ENCODE results near the gene RGS2.

RGS2 gene

DNA sequence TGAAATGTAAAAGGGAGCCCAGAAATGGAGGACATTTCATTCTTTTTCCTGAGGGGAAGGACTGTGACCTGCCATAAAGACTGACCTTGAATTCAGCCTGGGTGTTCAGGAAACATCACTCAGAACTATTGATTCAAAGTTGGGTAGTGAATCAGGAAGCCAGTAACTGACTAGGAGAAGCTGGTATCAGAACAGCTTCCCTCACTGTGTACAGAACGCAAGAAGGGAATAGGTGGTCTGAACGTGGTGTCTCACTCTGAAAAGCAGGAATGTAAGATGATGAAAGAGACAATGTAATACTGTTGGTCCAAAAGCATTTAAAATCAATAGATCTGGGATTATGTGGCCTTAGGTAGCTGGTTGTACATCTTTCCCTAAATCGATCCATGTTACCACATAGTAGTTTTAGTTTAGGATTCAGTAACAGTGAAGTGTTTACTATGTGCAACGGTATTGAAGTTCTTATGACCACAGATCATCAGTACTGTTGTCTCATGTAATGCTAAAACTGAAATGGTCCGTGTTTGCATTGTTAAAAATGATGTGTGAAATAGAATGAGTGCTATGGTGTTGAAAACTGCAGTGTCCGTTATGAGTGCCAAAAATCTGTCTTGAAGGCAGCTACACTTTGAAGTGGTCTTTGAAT lies 2.9 kb downstream of the RGS2 start:
- Histone ChIP-seq H3K9ac (ENCODE audit: low read length) (no peak overlapping the region), H3K4me1 (ENCODE audit: control insufficient read depth, low read depth, low read length) (peaks cover 9% of the 10 kb centered on the region), H3K36me3 (ENCODE audit: control insufficient read depth, low read depth, low read length) (peaks cover 11% of the 10 kb centered on the region), H3K27me3 (ENCODE audit: control insufficient read depth, insufficient read depth, low read length) (peaks cover 24% of the 10 kb centered on the region), H3K27ac (ENCODE audit: low read length) (no peak overlapping the region), H3K9me3 (ENCODE audit: control insufficient read depth, low read depth, low read length) (no peaks in the 10 kb centered on the region), H3K4me3 (ENCODE audit: low read length) (no peak overlapping the region)

DNA sequence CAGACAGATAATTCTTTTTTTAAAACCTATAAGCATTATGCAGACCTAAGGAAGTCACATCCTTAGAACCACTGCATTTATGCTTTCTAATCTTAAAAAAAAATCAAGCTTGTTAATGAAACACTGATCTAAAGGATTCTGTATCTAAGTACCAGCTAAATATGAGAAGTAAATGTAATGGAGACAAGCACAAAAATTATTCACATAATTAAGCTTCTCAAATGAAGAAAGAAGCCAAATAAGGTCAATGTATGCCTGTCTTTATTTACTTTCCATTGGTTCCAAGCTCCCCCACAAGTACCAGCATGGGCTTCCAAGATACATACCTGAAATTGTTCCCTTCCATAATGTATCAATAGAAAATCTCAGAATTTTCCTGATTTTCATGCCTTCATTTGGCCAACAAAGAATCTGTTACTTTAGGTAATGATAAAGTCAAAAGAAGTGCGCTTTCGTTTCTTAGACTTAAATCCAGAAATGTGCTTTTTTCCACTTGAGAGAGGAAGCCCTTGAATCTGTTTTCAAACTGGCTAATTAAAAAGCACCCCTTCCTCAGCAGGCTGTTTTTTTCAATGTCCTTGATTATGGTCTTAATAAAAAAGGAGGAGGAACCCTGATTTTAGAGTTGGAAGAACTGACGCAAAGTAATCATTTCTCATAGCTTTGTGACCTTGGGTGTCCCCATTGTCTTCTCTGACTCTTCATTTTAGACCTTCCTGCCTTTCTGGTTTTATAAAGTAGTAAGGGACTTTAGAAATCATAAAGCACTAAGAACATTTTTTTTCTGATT lies 3.8 kb downstream of the RGS2 start:
- no peaks in the 10 kb centered on the region for H3K9me3 ChIP-seq (ENCODE audit: control insufficient read depth, low read depth, low read length)
- H3K4me3 ChIP-seq (ENCODE audit: low read length) = no peak overlapping the region
- no peak overlapping the region for H3K9ac ChIP-seq (ENCODE audit: low read length)
- H3K27me3 ChIP-seq (ENCODE audit: control insufficient read depth, insufficient read depth, low read length) = peaks cover 15% of the 10 kb centered on the region
- no peak overlapping the region for H3K27ac ChIP-seq (ENCODE audit: low read length)
- peaks cover 9% of the 10 kb centered on the region for H3K4me1 ChIP-seq (ENCODE audit: control insufficient read depth, low read depth, low read length)
- H3K36me3 ChIP-seq (ENCODE audit: control insufficient read depth, low read depth, low read length) = peaks cover 11% of the 10 kb centered on the region

DNA sequence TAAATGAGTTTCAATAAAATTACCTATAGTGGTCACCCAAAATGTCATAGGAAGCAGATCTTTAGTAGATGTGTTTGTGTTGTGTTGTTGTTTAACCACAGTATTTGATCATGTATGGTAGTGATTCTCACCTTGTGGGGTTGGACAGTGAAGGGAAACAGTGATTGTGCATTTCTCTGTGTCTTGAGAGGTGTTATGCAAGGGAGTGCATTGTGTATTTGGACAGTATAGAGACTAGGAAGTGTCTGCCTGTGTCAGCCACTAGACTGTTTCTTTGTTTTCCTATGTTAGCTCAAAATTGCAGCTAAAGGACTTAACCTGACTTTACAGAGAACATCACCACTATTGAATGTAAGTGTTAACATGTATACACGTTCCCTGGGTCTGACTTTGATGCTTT lies 6.0 kb downstream of the RGS2 start:
- Histone ChIP-seq H3K9ac (ENCODE audit: low read length) (no peak overlapping the region), H3K36me3 (ENCODE audit: control insufficient read depth, low read depth, low read length) (peaks cover 11% of the 10 kb centered on the region), H3K9me3 (ENCODE audit: control insufficient read depth, low read depth, low read length) (no peaks in the 10 kb centered on the region), H3K4me1 (ENCODE audit: control insufficient read depth, low read depth, low read length) (peaks cover 5% of the 10 kb centered on the region), H3K4me3 (ENCODE audit: low read length) (no peak overlapping the region), H3K27ac (ENCODE audit: low read length) (no peak overlapping the region), H3K27me3 (ENCODE audit: control insufficient read depth, insufficient read depth, low read length) (peaks cover 1% of the 10 kb centered on the region)

DNA sequence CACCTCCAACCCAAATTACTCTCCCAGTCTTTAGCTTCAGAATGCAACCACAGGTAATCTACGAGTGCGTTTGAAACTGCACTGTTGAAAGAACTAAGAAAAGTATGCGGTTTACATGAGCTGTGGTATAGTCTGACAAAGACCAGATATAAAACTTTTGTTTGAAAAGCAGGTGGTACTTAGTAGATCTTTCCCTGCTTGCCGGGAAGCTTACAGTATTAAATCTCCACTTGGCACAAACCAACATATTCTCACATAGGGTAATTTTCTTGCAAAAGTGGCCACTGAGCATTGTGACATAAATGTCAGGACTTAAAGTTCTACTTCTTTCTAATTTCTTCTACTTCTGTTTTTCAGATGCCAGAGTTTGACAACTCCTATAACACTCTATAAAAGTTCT lies 8.4 kb downstream of the RGS2 start:
- no peak overlapping the region for H3K27ac ChIP-seq (ENCODE audit: low read length)
- H3K9me3 ChIP-seq (ENCODE audit: control insufficient read depth, low read depth, low read length) = no peaks in the 10 kb centered on the region
- no peaks in the 10 kb centered on the region for H3K36me3 ChIP-seq (ENCODE audit: control insufficient read depth, low read depth, low read length)
- no peaks in the 10 kb centered on the region for H3K27me3 ChIP-seq (ENCODE audit: control insufficient read depth, insufficient read depth, low read length)
- H3K4me1 ChIP-seq (ENCODE audit: control insufficient read depth, low read depth, low read length) = no peaks in the 10 kb centered on the region
- H3K4me3 ChIP-seq (ENCODE audit: low read length) = no peak overlapping the region
- no peak overlapping the region for H3K9ac ChIP-seq (ENCODE audit: low read length)

DNA sequence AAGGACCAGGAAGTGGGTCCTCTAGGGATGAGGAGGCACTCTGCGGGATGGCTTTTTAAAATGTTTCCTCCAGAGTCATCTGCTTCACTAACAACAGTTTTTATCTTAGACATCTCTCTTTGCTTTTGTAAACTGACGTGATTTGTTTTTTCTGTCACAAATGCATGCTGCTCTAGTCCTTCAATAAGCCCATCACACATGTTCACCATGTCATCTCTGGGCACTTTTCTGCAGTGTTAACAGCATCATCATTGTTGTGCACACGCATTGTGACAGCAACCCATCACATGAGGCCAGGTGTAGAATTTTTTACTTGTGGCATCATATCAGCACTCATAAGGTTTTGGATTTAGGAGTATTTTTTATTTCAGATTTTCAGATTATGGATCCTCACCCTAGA lies 12.5 kb downstream of the RGS2 start:
- Histone ChIP-seq H3K4me1 (ENCODE audit: control insufficient read depth, low read depth, low read length) (peaks cover 5% of the 10 kb centered on the region), H3K36me3 (ENCODE audit: control insufficient read depth, low read depth, low read length) (no peaks in the 10 kb centered on the region), H3K27ac (ENCODE audit: low read length) (no peak overlapping the region), H3K9ac (ENCODE audit: low read length) (no peak overlapping the region), H3K27me3 (ENCODE audit: control insufficient read depth, insufficient read depth, low read length) (no peaks in the 10 kb centered on the region), H3K9me3 (ENCODE audit: control insufficient read depth, low read depth, low read length) (no peaks in the 10 kb centered on the region), H3K4me3 (ENCODE audit: low read length) (no peak overlapping the region)

DNA sequence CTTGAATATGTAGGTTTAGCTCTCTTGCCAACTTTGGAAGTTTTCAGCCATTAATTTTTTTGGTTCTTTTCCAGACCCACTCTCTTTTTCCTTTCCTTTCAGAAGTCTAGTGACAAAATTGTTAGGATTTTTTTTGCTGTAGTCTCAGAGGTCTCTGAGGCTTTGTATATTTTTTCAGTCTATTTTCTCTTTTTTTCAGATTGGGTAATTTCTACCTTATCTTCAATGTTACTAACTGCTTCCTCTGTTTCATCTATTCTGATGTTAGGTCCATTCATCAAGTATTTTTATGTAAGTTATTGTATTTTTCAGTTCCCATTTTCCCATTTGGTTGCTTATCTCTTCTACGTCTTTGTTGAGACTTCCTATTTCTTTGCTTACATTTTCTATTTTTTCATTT lies 15.7 kb downstream of the RGS2 start:
- Histone ChIP-seq H3K27me3 (ENCODE audit: control insufficient read depth, insufficient read depth, low read length) (no peaks in the 10 kb centered on the region), H3K4me3 (ENCODE audit: low read length) (no peak overlapping the region), H3K36me3 (ENCODE audit: control insufficient read depth, low read depth, low read length) (no peaks in the 10 kb centered on the region), H3K9ac (ENCODE audit: low read length) (no peak overlapping the region), H3K4me1 (ENCODE audit: control insufficient read depth, low read depth, low read length) (peaks cover 14% of the 10 kb centered on the region), H3K9me3 (ENCODE audit: control insufficient read depth, low read depth, low read length) (no peaks in the 10 kb centered on the region), H3K27ac (ENCODE audit: low read length) (no peak overlapping the region)

DNA sequence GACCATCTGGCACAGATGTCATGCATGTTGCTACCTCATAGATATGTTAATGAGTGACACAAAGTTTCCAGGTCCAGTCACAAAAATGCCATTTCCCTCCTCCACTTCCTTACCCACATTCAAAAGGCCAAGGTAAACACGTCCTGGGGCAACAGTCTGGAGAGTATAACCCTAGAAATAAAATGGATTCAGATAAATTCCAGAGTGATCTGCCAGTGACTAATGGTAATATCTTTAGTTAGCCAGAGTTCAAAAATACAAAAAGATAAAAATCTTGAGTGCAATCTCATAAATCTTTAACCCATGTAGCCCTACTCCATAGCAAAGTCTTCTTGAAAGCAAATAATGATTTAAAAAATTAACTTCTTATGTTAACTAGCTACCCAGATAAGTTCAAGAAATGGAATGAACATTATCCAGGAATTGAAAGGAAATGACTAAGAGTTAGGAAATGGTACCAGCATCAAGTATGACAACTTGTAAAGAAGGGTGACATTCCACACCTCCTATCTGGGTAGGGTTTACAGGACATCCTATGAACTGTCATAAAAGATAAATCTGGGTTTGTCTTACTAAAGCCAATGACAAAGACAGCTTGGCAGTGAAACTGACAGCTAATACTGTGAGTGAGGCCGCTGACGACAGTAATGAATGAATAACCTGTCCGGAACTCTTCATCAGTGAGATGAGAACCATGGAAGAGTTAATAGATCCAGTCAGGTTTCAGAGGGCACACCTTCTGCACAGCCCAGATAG lies 18.1 kb downstream of the RGS2 start:
- Histone ChIP-seq H3K9ac (ENCODE audit: low read length) (no peak overlapping the region), H3K4me1 (ENCODE audit: control insufficient read depth, low read depth, low read length) (peaks cover 24% of the 10 kb centered on the region), H3K27me3 (ENCODE audit: control insufficient read depth, insufficient read depth, low read length) (no peaks in the 10 kb centered on the region), H3K36me3 (ENCODE audit: control insufficient read depth, low read depth, low read length) (no peaks in the 10 kb centered on the region), H3K9me3 (ENCODE audit: control insufficient read depth, low read depth, low read length) (no peaks in the 10 kb centered on the region), H3K4me3 (ENCODE audit: low read length) (no peak overlapping the region), H3K27ac (ENCODE audit: low read length) (no peak overlapping the region)

DNA sequence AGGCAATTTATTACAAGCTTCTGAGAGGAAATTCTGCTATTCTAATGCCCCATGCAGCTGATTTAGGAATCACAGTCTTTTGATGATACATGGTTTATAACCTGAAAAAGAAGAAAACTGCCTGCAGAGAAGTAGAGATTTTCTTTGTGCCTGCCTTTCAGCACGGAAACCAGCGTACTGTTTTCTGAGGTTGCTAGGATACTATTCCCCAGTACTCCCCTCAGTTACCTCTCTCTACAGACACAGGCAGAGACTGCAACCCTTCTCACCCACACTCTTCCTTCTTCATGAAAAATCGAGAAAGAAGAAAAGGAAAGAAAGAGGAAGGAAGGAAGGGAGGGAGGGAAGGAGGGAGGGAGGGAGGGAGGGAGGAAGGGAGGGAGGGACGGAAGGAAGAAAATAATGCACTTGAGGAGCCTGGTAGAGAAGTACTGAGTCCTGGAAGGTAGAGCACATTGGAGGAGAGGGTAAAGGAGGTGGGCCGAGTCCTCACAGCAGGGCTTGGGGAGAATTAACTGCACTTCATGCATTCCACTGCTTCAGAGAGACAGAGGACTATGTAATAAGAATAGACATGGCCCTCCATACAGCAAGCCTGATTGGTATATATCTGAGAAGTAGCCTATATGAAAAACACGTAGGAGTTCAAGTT lies 21.9 kb downstream of the RGS2 start:
- Histone ChIP-seq H3K4me3 (ENCODE audit: low read length) (no peak overlapping the region), H3K36me3 (ENCODE audit: control insufficient read depth, low read depth, low read length) (no peaks in the 10 kb centered on the region), H3K4me1 (ENCODE audit: control insufficient read depth, low read depth, low read length) (peaks cover 24% of the 10 kb centered on the region), H3K9ac (ENCODE audit: low read length) (no peak overlapping the region), H3K27me3 (ENCODE audit: control insufficient read depth, insufficient read depth, low read length) (no peaks in the 10 kb centered on the region), H3K27ac (ENCODE audit: low read length) (no peak overlapping the region), H3K9me3 (ENCODE audit: control insufficient read depth, low read depth, low read length) (no peaks in the 10 kb centered on the region)

DNA sequence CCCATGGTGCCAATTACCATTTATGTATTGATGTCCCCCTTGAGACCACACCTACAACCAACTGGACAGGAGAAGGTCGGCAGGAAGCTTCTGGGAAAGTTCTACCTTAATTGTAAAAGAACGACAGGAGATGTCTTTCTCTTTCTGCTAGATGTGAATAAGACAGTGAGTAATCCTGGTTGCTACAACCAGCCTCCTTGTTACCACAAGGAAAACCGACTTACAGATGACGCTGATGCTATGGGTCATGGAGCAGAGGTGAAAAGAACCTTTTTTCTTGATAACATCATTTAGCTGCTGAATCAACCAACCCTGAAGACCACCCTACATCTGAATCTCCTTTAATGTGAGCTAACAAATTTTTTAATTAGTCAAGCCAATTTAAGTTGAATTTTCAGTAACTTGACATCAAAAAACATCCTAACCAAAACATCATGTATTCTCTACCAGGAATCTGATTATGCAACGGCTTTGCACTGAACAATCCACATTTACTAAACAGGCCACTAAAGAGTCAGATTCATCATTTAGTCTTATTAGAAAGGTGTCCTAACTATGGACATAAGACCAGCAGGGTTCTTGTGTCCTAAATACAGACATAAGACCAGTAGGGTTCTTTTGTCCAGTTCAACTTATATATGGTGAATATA lies 23.0 kb downstream of the RGS2 start:
- no peak overlapping the region for H3K4me3 ChIP-seq (ENCODE audit: low read length)
- H3K4me1 ChIP-seq (ENCODE audit: control insufficient read depth, low read depth, low read length) = peaks cover 14% of the 10 kb centered on the region
- no peaks in the 10 kb centered on the region for H3K9me3 ChIP-seq (ENCODE audit: control insufficient read depth, low read depth, low read length)
- no peak overlapping the region for H3K27ac ChIP-seq (ENCODE audit: low read length)
- H3K27me3 ChIP-seq (ENCODE audit: control insufficient read depth, insufficient read depth, low read length) = no peaks in the 10 kb centered on the region
- no peaks in the 10 kb centered on the region for H3K36me3 ChIP-seq (ENCODE audit: control insufficient read depth, low read depth, low read length)
- H3K9ac ChIP-seq (ENCODE audit: low read length) = no peak overlapping the region

DNA sequence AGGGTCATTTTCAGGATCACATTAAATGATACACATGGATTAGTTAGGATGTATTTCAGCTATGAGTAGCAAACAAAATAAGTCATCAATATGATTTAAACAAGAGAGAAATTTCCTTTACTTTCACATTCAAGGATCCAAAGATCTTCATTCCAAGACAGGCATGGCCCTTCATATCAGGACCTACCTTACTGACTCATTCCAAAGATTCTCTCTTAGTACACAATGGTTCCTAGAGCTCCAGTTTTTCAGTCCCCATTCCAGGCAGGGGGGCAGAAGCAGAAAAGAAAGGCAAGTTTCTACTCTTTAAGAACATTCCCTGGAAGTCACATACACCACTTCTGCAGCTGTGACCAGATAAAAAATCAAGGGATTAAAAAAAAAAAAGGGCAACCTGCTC lies 23.7 kb downstream of the RGS2 start:
- H3K4me1 ChIP-seq (ENCODE audit: control insufficient read depth, low read depth, low read length) = peaks cover 10% of the 10 kb centered on the region
- H3K27me3 ChIP-seq (ENCODE audit: control insufficient read depth, insufficient read depth, low read length) = no peaks in the 10 kb centered on the region
- H3K27ac ChIP-seq (ENCODE audit: low read length) = no peak overlapping the region
- no peak overlapping the region for H3K4me3 ChIP-seq (ENCODE audit: low read length)
- H3K36me3 ChIP-seq (ENCODE audit: control insufficient read depth, low read depth, low read length) = no peaks in the 10 kb centered on the region
- H3K9me3 ChIP-seq (ENCODE audit: control insufficient read depth, low read depth, low read length) = no peaks in the 10 kb centered on the region
- H3K9ac ChIP-seq (ENCODE audit: low read length) = no peak overlapping the region

DNA sequence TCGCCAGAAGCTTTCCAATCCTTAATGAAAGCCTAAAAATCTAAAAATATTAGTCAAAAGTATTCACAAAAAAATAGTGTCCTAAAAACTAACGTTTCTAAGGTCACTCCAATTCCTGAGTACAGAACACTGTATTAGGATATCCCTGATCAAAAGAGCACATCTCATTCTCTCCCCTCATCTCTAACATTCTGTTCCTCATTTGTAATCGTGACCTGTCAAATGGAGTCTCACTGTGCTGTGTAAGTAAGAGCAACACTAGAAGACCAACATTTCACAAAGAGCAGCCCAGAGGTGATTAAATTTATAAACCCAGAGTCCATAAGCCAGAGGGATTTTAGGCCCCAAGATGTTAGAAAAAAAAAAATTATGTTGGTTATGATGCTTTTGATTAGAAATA lies 26.3 kb downstream of the RGS2 start:
- Histone ChIP-seq H3K9me3 (ENCODE audit: control insufficient read depth, low read depth, low read length) (no peaks in the 10 kb centered on the region), H3K27ac (ENCODE audit: low read length) (no peak overlapping the region), H3K9ac (ENCODE audit: low read length) (no peak overlapping the region), H3K27me3 (ENCODE audit: control insufficient read depth, insufficient read depth, low read length) (no peaks in the 10 kb centered on the region), H3K4me1 (ENCODE audit: control insufficient read depth, low read depth, low read length) (peaks cover 27% of the 10 kb centered on the region), H3K4me3 (ENCODE audit: low read length) (no peak overlapping the region), H3K36me3 (ENCODE audit: control insufficient read depth, low read depth, low read length) (no peaks in the 10 kb centered on the region)

All from iPS-18a (cell line).